NCI-H82 (cell line): ENCODE measurements around the gene MALT1.
A peak's percentile ranks its signal among the peaks of the same experiment; 100 is the strongest.
"Not testable (repeated sequence)": the region's sequence is repeated elsewhere in the genome, so short reads cannot be mapped to it uniquely, and the experiment has no call there.

Experiments used
- DNase-seq: peaks from one replicate; lab custom pipeline; 2025; lab: John Stamatoyannopoulos, UW

Gene MALT1

DNA sequence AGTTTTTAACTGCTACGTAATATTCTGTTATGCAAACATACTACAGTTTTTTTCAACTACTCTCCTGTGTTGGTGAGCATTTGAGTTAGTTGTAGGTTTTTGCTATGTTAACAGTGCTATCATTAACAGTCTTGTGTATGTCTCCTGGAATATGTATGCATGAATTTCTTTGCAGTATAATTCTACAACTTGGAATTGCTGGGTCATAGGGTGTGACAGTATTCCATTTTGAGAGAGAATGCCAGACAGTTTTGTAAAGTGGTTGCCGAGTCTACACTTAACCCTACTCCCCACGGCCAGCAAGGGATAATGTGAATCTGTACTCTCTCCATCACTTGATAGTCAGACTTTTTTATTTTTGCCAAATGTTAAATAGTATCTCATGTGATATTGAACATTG is 67.1 kb downstream of the MALT1 start:
- no peak for DNase-seq

DNA sequence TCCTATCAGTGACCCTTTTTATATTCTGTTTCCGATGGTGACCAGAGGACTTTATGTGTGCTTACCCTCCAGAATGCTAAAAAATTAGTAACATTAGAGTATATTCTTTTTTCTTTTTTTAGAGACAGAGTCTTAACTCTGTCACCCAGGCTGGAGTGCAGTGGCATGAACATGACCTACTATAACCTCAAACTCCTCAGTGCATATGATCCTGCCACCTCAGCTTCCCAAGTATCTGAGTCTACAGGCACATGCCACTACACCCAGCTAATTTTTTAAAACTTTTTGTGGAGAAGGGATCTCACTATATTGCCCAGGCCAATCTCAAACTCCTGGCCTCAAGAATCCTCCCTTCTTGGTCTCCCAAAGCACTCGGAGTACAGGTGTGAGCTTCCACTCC is 74.6 kb downstream of the MALT1 start:
- no peak for DNase-seq

DNA sequence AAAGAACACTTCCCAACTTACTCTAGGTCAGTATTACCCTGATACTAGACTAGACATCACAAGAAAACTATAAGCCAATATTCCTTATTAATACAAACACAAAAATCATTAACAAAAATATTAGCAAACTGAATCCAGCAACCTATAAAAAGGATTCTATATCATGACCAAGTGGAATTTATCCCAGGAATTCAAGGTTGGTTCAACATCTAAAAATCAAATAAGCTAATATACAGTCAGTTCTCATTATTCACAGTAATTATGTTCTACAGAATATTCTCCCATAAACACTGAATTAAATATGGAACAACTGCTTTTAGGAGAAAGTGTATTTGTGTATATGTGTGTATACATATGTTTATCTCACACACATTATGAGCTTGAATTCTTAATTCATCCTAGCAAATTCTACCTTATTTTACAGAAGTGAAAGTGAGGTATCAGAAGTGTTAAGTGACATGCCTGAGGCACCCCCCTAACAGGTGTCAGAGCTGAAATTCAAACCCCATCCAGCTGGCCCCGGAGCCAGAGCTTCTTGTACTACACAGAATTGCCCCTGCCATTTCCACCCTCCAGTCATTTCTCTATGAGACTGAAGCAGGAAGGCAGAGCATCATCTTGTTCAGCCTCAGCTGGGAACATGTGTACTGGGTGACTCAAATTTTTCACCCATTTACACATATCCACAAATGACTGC is 77.8 kb downstream of the MALT1 start:
- DNase-seq = no peak

DNA sequence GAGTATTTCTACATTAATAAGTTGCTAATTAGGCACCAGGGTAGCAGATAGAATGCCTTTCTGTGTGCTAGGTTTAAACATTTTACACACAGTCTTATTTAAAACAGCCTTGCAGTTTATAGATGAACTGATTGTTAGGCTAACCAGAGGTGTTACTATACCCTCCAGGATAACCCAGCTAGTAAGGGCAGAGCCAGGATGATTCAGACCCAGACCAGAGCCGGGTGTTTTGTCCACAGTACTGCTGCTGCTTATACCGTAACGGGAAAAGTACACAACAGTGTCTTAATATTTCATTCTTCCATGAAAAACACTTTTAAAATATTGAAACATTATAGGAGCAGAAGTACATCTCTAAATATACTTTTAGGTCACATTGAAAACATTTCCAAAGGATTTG is 82.7 kb downstream of the MALT1 start:
- no peak for DNase-seq

DNA sequence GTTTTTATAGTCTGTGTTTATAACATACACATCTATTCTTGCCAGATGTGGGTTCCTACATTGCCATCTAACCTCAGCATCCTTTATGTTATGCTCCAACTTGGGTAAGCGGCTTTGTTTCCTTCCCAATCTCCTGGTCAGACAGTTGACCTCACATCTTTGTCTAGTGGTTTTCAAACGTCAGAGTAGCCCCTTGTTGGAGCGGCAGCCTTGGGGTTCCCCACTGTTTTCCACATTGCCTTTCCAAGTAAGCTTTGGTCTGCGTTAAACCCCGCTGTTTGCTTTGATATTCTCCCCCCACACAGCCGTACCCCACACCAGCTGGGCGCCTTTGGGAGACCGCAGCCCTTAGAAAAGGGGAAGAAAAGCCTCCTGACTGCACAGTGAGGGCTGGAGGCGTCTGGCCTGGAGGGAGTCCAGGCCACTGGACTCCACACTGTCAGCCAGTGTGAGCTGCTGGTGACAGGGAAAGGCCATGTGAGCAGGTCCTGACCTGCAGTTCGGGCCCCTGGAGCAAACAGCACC is 83.3 kb downstream of the MALT1 start:
- no peak for DNase-seq

DNA sequence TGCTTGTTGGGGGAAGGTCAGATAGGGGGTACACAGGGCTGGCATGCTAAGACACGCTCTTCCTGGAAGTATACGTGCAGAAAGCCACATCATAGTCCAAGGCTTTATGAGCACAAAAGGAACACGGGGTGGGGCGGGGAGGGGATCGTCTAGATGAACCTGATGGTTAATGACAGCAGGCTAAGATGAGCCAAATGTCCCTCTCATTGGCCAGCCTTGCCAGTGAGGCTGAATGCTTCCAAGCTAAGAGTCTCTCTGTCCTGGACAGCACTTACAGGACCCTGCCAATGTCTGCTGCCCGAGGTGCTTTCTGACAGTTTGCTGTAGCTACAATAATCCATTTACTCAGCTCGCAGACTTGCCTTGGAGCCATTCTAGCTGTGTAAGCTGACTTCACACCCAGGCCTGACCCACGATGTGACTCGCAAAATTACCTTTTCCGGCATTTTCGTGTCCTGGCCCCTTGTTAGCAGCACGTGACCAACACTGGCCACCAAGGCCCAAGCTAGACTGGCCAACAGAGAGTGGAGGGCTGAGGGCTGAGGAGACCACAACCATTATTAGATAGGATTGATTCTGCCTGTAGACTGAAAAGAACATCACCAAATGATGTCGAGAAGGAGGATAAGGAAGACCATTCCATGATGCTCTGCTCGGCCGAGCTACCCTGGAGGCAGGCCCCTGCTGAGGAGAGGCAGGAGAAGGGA is 84.2 kb downstream of the MALT1 start:
- DNase-seq = peak; percentile 31

DNA sequence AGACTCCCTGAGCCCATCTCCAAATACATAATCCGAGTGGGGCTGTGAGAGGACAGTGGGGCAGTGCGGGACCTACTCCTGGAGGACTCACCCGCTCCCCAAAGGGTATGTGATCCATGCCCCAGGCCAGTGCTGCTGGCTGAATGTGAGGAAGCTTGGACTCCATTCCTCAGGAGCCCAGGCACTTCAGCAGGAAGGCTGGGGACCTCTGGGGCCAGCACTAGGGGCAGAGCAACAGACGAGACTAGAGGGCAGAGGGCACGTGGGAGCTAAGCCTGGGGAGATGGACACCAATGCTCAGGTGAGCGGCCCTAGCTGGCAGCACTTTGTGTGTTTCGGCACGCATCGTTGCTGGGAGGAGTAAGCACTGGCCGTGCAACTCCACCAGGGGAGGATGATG is 84.9 kb downstream of the MALT1 start:
- DNase-seq = no peak

DNA sequence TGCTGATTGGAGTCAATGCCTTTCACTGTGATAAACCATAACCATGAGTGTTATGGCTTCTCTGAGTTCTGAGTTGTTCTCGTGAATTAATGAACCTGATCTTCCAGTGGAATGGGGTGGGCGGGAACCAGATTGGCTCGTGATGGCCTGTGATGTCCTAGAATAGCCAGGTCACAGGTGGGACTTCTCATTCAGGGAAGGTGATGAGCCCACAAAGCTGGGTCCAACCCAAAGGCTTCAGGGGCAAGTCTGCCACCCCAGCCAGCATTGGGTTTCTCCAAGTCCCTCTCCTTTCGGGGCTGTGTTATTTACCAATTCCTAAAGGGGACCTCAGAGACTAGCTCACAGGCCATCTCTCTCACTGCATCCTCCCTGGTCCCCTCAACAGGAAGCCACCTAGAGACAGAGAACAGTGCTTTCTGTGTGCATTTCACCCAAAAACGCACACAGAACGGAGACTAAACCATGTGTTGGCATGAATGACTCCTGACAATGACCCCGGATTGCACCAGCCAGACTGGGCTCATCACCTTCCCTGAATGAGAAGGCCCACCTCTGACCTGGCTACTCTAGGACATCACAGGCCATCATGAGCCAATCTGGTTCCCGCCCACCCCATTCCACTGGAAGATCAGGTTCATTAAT is 85.5 kb downstream of the MALT1 start:
- DNase-seq = no peak

DNA sequence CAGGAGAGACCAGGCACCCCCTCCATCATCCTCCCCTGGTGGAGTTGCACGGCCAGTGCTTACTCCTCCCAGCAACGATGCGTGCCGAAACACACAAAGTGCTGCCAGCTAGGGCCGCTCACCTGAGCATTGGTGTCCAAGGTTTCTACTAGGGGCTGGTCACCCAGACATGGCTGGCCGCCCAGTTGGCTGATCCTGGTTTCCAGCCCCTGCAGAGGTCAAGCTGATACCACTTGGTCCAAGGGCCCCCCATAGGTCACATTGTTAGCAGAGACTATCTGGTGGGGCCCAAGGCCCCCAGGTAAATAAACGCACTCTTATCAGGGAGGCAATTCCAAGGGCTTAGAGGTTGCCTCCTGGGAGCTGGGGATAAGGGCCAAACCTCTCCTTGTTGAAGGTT is 86.1 kb downstream of the MALT1 start:
- DNase-seq = not testable (repeated sequence)

DNA sequence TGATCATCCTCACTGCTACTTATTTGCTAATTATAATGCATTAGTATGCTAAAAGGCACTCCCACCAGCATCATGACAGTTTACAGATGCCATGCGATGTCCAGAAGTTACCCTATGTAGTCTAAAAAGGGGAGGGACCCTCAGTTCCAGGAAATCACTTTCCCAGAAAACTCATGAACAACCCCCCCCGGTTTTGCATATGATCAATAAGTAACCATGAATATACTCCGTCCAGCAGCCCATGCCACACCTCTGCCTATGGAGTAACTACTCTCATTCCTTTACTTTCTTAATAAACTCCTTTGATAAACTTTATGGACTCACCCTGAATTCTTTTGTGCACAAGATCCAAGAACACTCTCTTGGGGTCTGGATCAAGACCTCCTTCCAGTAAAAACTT is 86.8 kb downstream of the MALT1 start:
- DNase-seq = no peak

DNA sequence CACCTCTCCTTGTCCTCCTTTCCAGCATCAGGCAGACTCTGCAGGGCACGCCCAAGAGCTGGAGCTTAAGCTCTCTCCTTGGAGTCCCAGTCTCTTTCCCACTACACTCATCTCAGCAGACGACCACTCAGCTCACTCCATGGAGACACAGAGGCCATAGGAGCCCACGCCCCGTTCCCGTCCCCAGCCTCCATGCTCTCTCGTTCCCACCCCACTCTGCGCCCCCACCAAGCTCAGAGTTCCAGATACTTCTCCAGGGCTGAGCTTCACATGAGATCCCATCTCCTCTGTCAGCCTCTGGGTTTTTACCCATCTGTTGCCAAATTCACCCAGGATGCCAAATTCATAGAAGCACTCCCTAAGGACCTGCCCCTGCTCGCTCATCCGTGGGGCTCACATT is 87.3 kb downstream of the MALT1 start:
- no peak for DNase-seq

DNA sequence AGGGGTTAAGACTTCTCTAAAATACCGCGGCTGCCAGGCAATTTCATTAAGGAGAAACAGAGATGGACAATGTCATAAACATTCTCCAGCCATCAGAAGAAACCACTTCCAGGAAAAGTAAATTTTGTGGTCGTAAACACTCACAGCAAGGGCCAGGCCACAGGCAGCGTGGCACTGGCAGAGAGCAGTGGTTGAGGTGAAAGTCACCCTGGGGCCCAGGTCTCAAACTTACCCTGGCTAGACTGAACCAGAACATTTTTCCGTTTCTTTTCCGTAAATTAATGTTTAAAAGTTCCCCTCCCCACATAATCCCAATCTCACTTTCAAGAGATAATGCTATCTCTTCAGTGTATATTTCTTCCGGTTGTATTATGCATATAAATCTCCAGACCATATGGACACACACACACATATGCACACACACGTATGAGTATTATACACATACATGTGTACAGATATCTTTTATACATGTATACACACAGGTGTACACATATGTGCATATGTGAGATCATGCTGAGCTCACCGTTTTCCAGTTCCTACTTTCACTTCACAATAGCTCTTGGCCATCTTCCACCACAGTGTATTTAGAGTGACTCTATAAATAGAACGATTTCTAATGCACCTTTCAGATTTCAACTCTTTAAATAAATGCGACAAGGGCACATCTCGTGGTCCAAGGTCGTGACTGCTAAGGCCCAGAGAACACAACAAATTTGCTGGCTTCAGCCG is 90.1 kb downstream of the MALT1 start:
- no peak for DNase-seq

DNA sequence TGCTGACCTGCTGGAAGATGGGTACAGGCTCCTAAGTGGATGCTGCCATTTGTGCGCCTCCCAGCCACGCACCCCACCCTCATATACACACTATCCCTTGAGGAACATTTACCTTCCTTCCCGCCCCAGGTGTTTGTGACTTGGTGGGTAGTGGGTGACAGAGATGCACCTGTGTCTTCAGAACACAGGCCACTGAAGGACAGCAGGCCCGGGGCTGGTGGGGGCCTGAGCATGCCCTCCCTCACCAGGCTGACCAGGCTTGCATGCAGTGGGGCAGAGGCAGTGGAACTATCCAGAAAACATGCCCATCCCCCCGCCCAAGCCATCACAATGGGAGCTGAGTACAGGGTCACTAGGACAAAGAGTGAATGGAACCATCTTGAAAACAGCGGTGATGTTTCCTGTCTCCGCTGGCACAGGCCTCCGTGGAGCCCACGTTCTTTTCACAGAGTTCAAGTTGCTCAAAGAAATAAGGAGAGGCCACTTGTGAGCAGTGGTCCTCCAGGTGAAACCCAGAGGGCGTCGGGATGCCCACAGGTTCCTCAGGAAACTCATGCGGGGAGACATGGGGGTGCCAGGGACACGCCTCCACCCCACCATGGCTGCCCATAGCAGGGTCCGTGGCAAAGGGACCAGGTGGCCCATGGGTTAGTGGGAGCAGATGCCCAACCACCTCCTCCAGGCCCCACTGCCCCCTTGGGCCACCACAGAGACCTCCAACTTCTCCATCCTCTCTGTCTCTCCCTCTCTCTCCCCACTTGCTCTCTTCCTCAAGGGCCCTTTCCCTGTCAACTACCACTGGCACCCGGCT is 90.9 kb downstream of the MALT1 start:
- DNase-seq = no peak

DNA sequence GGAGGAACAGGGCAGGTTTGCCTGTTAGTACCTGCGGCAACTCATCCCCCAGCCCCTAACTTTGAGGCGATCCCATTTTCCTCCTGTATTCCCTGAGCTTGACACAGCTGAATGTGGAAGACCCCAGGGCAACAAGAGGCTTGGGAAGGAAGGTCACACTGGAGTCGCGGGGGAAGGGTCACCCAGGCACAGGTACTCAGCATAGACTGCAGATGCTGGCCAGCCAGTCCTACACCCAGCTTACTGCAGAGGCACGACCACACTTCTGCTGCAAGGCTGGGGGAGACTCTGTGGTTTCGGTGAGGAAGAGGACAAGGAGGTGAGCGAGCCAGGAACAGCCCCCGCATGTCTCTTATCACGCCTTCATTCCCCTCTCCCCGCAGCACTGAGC is 91.5 kb downstream of the MALT1 start:
- no peak for DNase-seq

DNA sequence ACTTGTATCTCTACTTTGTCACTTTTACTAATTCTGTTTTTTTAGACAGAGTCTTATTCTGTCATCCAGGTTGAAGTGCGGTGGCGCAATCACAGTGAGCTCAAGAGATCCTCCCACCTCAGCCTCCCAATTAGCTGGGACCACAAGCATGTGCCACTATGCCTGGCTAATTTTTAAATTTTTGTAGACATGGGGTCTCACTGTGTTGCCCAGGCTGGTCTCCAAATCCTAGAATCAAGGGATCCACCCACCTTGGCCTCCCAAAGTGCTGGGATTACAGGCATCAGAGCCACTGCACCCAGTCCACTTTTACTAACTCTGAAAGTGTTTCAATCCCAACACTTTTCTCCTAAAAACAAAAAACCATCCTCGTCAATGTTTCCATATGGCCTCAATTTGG is 94.9 kb downstream of the MALT1 start:
- DNase-seq = no peak

DNA sequence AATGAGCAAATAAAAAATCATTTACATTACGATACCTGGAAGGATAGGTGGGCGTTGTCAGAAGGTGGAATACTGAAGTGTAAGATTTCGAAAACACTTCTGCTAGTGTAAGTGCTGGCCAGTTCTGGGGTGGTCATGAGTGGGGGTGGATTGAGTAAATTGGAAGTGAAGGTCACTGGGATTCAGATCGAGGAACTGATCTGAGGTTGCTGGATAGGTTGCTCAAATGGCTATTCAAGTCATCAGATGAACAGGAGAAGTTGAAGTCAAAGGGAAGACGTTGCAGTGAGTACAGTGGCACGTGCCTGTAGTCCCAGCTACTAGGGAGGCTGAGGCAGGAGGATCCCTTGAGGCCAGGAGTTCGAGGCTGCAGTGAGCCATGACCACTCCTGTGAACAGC is 95.7 kb downstream of the MALT1 start:
- no peak for DNase-seq

DNA sequence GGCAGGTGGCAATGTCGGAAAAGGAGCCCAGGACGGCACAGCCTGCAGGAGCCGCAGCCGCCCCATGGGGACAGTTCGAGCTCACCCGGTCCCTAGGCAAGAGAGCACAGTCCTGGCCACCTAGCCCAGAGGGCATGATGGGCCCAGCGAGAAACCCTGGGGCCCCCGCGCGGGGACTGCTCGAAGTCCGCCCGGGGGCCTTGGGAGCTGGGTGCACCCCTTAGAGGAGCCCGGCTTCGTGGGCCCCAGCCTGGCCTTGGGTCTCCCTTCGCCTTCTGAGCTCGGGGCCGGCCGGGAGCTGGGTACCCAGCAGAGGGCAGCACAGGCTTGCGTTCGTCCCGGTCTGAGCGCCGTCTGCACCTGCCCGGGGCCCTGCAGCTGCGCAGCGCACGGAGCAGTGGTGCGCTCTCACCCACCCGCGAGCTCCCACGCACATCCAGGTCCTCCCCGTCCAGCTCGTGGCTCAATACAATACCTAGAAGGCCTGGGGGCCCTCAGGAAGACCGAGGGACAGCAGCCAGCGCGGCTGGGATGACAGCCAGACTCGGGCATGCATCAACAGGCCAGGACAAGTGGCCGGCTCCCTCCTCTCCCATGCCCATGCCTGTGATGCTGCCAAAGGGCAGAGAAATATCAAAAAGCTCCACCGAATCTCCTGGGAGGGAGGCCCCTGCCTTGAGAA is 97.2 kb downstream of the MALT1 start:
- DNase-seq = peak; percentile 84

DNA sequence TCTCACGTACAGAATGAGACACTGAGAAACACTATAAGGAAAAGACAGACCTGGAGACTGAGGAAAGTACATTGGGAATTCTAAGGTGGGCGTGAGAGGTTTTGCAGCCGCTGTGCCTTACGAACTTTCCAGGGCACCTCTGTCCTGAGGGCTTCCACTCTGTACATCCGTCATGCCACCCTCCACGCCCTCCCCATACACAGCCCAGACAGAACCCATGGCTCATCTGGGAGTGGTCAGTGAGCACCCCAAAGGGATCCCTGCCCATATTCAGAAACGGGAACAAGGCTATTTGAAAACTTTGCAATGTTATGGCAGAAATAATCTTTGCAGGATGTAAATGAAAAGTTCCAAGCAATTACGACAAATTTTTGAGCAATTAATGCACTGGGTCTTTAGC is 98.1 kb downstream of the MALT1 start:
- no peak for DNase-seq

DNA sequence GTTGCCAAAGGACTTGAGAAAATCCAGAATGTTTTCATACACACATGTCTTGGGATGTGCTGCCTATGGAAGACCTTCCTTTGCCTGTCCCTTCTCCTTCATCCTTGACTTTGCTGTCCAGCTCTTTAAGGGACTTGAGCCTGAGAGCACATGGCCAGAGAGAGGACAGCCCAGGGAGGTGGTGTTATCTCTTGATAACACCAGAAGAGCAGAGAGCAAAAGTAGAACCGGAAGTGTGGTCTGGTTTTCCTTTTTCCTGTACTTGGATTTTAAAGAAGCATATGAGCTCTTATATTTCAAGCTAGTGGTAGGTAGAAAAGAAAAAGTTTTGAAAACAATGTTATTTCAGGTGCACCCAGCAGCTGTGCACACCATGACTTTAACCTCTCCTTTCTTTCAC is 99.3 kb downstream of the MALT1 start:
- no peak for DNase-seq

DNA sequence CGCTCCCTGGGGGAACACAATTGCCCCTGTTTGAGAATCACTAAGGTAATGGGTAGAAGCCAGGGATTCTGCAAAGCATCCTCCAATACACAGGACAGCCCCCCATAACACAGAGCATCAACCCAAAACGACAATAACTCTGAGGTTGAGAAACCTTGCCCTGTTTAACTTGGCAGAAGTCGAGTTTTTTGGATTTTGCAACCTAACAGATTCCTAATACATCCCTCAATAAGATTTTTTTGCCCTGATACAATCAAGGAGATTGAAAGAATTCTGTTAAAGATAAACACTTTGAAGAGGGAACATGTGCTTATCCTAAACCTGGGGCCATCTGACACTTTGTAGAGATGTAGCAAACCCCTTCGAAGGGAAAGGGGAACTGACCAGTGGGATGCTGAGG is 100.9 kb downstream of the MALT1 start:
- DNase-seq = no peak

DNA sequence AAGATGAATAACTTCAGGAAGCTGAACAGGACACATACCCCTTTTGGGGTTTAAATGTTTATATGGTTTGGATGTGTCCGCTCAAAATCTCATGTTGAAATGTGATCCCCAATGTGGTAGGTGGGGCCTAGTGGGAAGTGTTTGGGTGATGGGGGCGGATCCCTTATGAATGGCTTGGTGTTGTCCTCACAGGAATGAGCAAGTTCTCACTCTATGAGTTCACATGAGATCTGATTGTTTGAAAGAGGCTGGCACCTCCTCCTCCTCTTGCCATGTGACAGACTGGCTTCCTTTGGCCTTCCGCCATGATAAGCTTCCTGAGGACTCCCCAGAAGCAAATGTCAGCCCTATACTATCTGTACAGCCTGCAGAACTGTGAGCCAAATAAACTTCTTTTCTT is 104.8 kb downstream of the MALT1 start:
- no peak for DNase-seq
